NB4 (cell line): Measurements from ENCODE around the gene CILP.
"Not testable (repeated sequence)": the region's sequence is repeated elsewhere in the genome, so short reads cannot be mapped to it uniquely, and the experiment has no call there.

ENCODE experiments used
- CTCF ChIP-seq: IDR thresholded peaks from one replicate; pipeline ENCODE4 v1.5.1; 2012; ENCODE audit warnings: low read depth, low read length
- MAX ChIP-seq: IDR thresholded peaks from 2 replicates; pipeline ENCODE4 v1.6.1; 2011; ENCODE audit warnings: low read depth, low read length
- MYC ChIP-seq: IDR thresholded peaks from 2 replicates; pipeline ENCODE4 v1.6.1; 2011; ENCODE audit warnings: low read depth, low read length
- POLR2A ChIP-seq: IDR thresholded peaks from 2 replicates; pipeline ENCODE4 v1.6.1; 2011; ENCODE audit warnings: mild to moderate bottlenecking; ENCODE audit not compliant: insufficient read length; ENCODE audit errors: extremely low read depth

DNA sequence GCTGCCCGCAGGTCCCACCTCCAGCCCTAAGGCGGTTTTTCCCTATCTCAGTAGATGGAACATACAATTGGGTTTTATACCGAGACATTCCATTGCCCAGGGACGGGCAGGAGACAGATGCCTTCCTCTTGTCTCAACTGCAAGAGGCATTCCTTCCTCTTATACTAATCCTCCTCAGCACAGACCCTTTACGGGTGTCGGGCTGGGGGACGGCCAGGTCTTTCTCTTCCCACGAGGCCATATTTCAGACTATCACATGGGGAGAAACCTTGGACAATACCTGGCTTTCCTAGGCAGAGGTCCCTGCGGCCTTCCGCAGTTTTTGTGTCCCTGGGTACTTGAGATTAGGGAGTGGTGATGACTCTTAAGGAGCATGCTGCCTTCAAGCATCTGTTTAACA lies 15.6 kb upstream of the CILP start:
- TF ChIP-seq CTCF, POLR2A, MYC, MAX: not testable (repeated sequence)
